IMR-90 (cell line): Measurements from ENCODE around the gene SSH2. TPM values are rescaled to one million over a fixed set of nuclear protein-coding genes. Genes with fewer than 3 reads are reported as not detected.

Experiments
- ATAC-seq: fragments of 200-7000 bp; cut with Tn5 transposase; 2 replicates; pipeline ENCODE4 v1.9.1; 2020; ENCODE audit warnings: low read depth, mild to moderate bottlenecking, moderate library complexity
- BruUV-seq: library from RNA; stranded (reverse); fragments of 400-500 nt; replicated peaks from 2 replicates; lab custom pipeline; 2021; lab: Mats Ljungman, UMichigan
- CTCF ChIA-PET: fragments of 300-600 bp; formaldehyde crosslinking; extraction: SDS; loops from one replicate; lab custom pipeline; 2021; ENCODE audit warnings: antibody characterized with exemption; lab: Yijun Ruan, JAX
- POLR2A ChIA-PET: fragments of 300-600 bp; sonication (Branson Sonifier 250); formaldehyde crosslinking; loops from one replicate; lab custom pipeline; 2022; ENCODE audit warnings: antibody characterized with exemption; ENCODE audit not compliant: unreplicated experiment; lab: Charles Lee
- DNase-seq: peaks from one replicate; pipeline ENCODE4 v3.0.0; 2013
- H2AFZ ChIP-seq: replicated peaks from 2 replicates; pipeline ENCODE3; 2013; ENCODE audit warnings: low read length, mild to moderate bottlenecking; ENCODE audit not compliant: poor library complexity
- H2AK5ac ChIP-seq: 2 replicates; pipeline ENCODE4 v1.6.1; 2013; ENCODE audit warnings: low read depth, low read length, inconsistent platforms
- H2AK9ac ChIP-seq: replicated peaks from 2 replicates; pipeline ENCODE3; 2013; ENCODE audit warnings: mild to moderate bottlenecking, low read depth, low read length, moderate library complexity; ENCODE audit not compliant: poor library complexity
- H2BK120ac ChIP-seq: 2 replicates; pipeline ENCODE4 v1.6.1; 2013; ENCODE audit warnings: low read depth, low read length, inconsistent platforms
- H2BK15ac ChIP-seq: 3 replicates; pipeline ENCODE4 v1.6.1; 2013; ENCODE audit warnings: low read depth, low read length, inconsistent platforms
- H2BK20ac ChIP-seq: 2 replicates; pipeline ENCODE4 v1.6.1; 2013; ENCODE audit warnings: low read depth, mild to moderate bottlenecking, inconsistent platforms, low read length, moderate library complexity
- H2BK5ac ChIP-seq: 2 replicates; pipeline ENCODE4 v1.6.1; 2013; ENCODE audit warnings: mild to moderate bottlenecking, low read depth, low read length, inconsistent platforms; ENCODE audit not compliant: poor library complexity, severe bottlenecking
- H3K14ac ChIP-seq: replicated peaks from 2 replicates; pipeline ENCODE4 v1.6.1; 2013; ENCODE audit warnings: low read depth, low read length, inconsistent platforms
- H3K18ac ChIP-seq: 2 replicates; pipeline ENCODE4 v1.6.1; 2013; ENCODE audit warnings: low read depth, low read length, control low read depth
- H3K23ac ChIP-seq: 2 replicates; pipeline ENCODE4 v1.6.1; 2013; ENCODE audit warnings: low read depth, low read length, inconsistent platforms
- H3K27ac ChIP-seq: 2 replicates; pipeline ENCODE4 v1.5.1; 2013; ENCODE audit warnings: mild to moderate bottlenecking, control low read depth, low read length; ENCODE audit not compliant: insufficient read depth
- H3K27me3 ChIP-seq: 2 replicates; pipeline ENCODE4 v1.6.1; 2013; ENCODE audit warnings: low read length; ENCODE audit not compliant: control insufficient read depth, insufficient read depth
- H3K36me3 ChIP-seq: 2 replicates; pipeline ENCODE4 v1.6.1; 2013; ENCODE audit warnings: low read length, mixed read lengths; ENCODE audit not compliant: control insufficient read depth, insufficient read depth
- H3K4ac ChIP-seq: 2 replicates; pipeline ENCODE4 v1.6.1; 2013; ENCODE audit warnings: low read depth, low read length, inconsistent platforms
- H3K4me1 ChIP-seq: 2 replicates; pipeline ENCODE4 v1.6.1; 2013; ENCODE audit warnings: low read length, mixed read lengths; ENCODE audit not compliant: control insufficient read depth, insufficient read depth
- H3K4me2 ChIP-seq: 2 replicates; pipeline ENCODE4 v1.6.1; 2013; ENCODE audit warnings: low read depth, mild to moderate bottlenecking, control low read depth, low read length, moderate library complexity
- H3K4me3 ChIP-seq: 2 replicates; pipeline ENCODE4 v1.5.1; 2013; ENCODE audit warnings: low read depth, mild to moderate bottlenecking, control low read depth, low read length, moderate library complexity; ENCODE audit not compliant: insufficient read depth
- H3K56ac ChIP-seq: 2 replicates; pipeline ENCODE4 v1.6.1; 2013; ENCODE audit warnings: low read length, inconsistent platforms; ENCODE audit not compliant: insufficient read depth; ENCODE audit errors: extremely low read depth
- H3K79me1 ChIP-seq, 2 experiments: 2 replicates each; pipeline ENCODE4 v1.6.1; 2013; ENCODE audit warnings: low read length in 2 of 2, inconsistent platforms in 1 of 2, low read depth in 1 of 2
- H3K9ac ChIP-seq: 2 replicates; pipeline ENCODE4 v1.6.1; 2013; ENCODE audit warnings: low read depth, low read length, control low read depth
- H3K9me1 ChIP-seq: 2 replicates; pipeline ENCODE4 v1.6.1; 2013; ENCODE audit warnings: low read length, inconsistent platforms; ENCODE audit not compliant: insufficient read depth
- H3K9me3 ChIP-seq: 2 replicates; pipeline ENCODE4 v1.6.1; 2013; ENCODE audit warnings: low read length; ENCODE audit not compliant: control insufficient read depth, insufficient read depth
- H4K20me1 ChIP-seq: 2 replicates; pipeline ENCODE4 v1.6.1; 2013; ENCODE audit warnings: low read length, inconsistent platforms; ENCODE audit not compliant: insufficient read depth
- H4K5ac ChIP-seq: 2 replicates; pipeline ENCODE4 v1.6.1; 2013; ENCODE audit warnings: mild to moderate bottlenecking, low read depth, low read length, control low read depth
- H4K8ac ChIP-seq, 2 experiments: 2 replicates each; pipeline ENCODE4 v1.6.1; 2013; ENCODE audit warnings: low read depth in 2 of 2, low read length in 2 of 2, control low read depth in 1 of 2, inconsistent platforms in 1 of 2
- H4K91ac ChIP-seq: 2 replicates; pipeline ENCODE4 v1.6.1; 2013; ENCODE audit warnings: low read depth, low read length, inconsistent platforms; ENCODE audit not compliant: insufficient read depth
- CEBPB ChIP-seq: IDR thresholded peaks from 2 replicates; pipeline ENCODE4 v1.6.1; 2012; ENCODE audit warnings: low read depth, low read length, improper control_type of control experiment
- NFE2L2 ChIP-seq: fragments of 150-350 bp; IDR thresholded peaks from 2 replicates; pipeline ENCODE4 v1.6.1; 2016; ENCODE audit warnings: low read depth, mild to moderate bottlenecking, low read length
- RAD21 ChIP-seq: IDR thresholded peaks from 2 replicates; pipeline ENCODE4 v1.6.1; 2012; ENCODE audit warnings: low read length, improper control_type of control experiment
- SMC3 ChIP-seq: fragments of 150-350 bp; IDR thresholded peaks from 2 replicates; pipeline ENCODE4 v1.6.1; 2016; ENCODE audit warnings: low read depth, mild to moderate bottlenecking, antibody characterized with exemption, low read length, moderate library complexity
- USF2 ChIP-seq: fragments of 150-350 bp; IDR thresholded peaks from 2 replicates; pipeline ENCODE4 v1.6.1; 2017; ENCODE audit warnings: mild to moderate bottlenecking, antibody characterized with exemption, low read length, low read depth
- dilution Hi-C: fragments of 300-500 bp; cut with HindIII; formaldehyde crosslinking; loops from one replicate; pipeline ENCODE4 v1.14.3; 2018; ENCODE audit warnings: low sequenced_read_pairs; ENCODE audit not compliant: unreplicated experiment
- in situ Hi-C: fragments of 300-500 bp; cut with MboI; formaldehyde crosslinking; loops from 3 replicates; pipeline ENCODE4 v1.14.3; 2019; ENCODE audit warnings: low sequenced_read_pairs, inconsistent platforms, mixed read lengths
- intact Hi-C: fragments of 100-400 bp; cut with micrococcal nuclease; formaldehyde crosslinking; loops from 2 replicates; pipeline ENCODE4 v1.10.0; 2022
- polyA plus RNA-seq, 3 experiments: library from polyadenylated mRNA; depleted of rRNA; stranded (reverse); fragments of >200 nt; gene quantifications; 2 replicates each; pipeline ENCODE4 v1.2.3, GENCODE V29; 2012; ENCODE audit warnings: low replicate concordance in 1 of 3
- total RNA-seq: library from RNA; depleted of rRNA; stranded (reverse); fragments of >200 nt; gene quantifications from 2 replicates; pipeline ENCODE4 v1.2.3, GENCODE V29; 2012
- TF ChIP-seq, protein P1 (sequence below): conservative IDR thresholded peaks from 2 replicates; pipeline ENCODE4 v1.5.1; 2012; ENCODE audit warnings: mild to moderate bottlenecking, low read depth, low read length, improper control_type of control experiment

SSH2 gene
- total and polyA plus RNA-seq, 2 of the 4 experiments (the other 2 are of a cell fraction): 9.3 TPM

- Histone ChIP-seq H4K5ac (no peak overlapping the region), H3K4me1 (peaks cover 12% of the 10 kb centered on the region), H3K36me3 (peaks cover 9% of the 10 kb centered on the region), H2BK20ac (no peak overlapping the region), H2BK5ac (no peak overlapping the region), H4K91ac (no peak overlapping the region), H4K8ac (no peak overlapping the region; a peak in 1 of 4 replicates), H2BK120ac (no peak overlapping the region), H3K14ac (no peak overlapping the region), H3K4ac (no peak overlapping the region), H3K79me1 (peaks cover 0 to 17% of the 10 kb centered on the region in 2 experiments; a peak in 3 of 4 replicates), H3K56ac (no peak overlapping the region), H3K9ac (no peak overlapping the region), H2AK5ac (no peak overlapping the region), H3K18ac (no peak overlapping the region), H3K9me1 (peaks cover 5% of the 10 kb centered on the region), H3K4me2 (no peak overlapping the region), H3K9me3 (no peaks in the 10 kb centered on the region), H3K4me3 (no peak overlapping the region), H2AK9ac (no peak overlapping the region), H4K20me1 (peaks cover 3% of the 10 kb centered on the region; the same call in 1 of the 2 replicates), H3K23ac (no peak overlapping the region), H3K27me3 (no peaks in the 10 kb centered on the region), H2BK15ac (no peak overlapping the region), H2AFZ (no peak overlapping the region), H3K27ac (no peak overlapping the region)
- ChIA-PET CTCF (no interaction called here), POLR2A (no interaction called here)
- intact Hi-C loops (no loop called here), in situ Hi-C loops (no loop called here), dilution Hi-C loops (no loop called here)
- TF ChIP-seq CEBPB (no peak), SMC3 (no peak), USF2 (no peak), RAD21 (no peak), NFE2L2 (no peak)
- TF ChIP-seq, protein P1, sequence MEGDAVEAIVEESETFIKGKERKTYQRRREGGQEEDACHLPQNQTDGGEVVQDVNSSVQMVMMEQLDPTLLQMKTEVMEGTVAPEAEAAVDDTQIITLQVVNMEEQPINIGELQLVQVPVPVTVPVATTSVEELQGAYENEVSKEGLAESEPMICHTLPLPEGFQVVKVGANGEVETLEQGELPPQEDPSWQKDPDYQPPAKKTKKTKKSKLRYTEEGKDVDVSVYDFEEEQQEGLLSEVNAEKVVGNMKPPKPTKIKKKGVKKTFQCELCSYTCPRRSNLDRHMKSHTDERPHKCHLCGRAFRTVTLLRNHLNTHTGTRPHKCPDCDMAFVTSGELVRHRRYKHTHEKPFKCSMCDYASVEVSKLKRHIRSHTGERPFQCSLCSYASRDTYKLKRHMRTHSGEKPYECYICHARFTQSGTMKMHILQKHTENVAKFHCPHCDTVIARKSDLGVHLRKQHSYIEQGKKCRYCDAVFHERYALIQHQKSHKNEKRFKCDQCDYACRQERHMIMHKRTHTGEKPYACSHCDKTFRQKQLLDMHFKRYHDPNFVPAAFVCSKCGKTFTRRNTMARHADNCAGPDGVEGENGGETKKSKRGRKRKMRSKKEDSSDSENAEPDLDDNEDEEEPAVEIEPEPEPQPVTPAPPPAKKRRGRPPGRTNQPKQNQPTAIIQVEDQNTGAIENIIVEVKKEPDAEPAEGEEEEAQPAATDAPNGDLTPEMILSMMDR: no peak
- DNase-seq: no peak
- ATAC-seq: no peak
- no TSS peak for BruUV-seq
These were observed 224.0 kb downstream of the SSH2 start for GRCh38 chr17:29706045-29706431.
